Endothelial cell of umbilical vein (primary cell): ENCODE measurements around the gene XYLT1.

Experiments
- EZH2 ChIP-seq: IDR thresholded peaks from 2 replicates; pipeline ENCODE4 v1.6.1; 2012; ENCODE audit warnings: borderline replicate concordance, low read depth, mild to moderate bottlenecking, moderate library complexity, low read length, inconsistent platforms; ENCODE audit not compliant: severe bottlenecking
- POLR2A ChIP-seq: IDR thresholded peaks from 2 replicates; pipeline ENCODE4 v1.6.1; 2012; ENCODE audit warnings: low read depth, mild to moderate bottlenecking, control low read depth, low read length
- TF ChIP-seq, protein P1 (sequence below), 2 donors: IDR thresholded peaks; 1 replicate in 1 of 2; 2 replicates in 1 of 2; pipeline ENCODE4 v1.5.1; 2011; ENCODE audit warnings: low read length in 2 of 2, mild to moderate bottlenecking in 2 of 2, moderate library complexity in 2 of 2, control low read depth in 1 of 2, inconsistent platforms in 1 of 2, low read depth in 1 of 2; ENCODE audit not compliant: insufficient read depth in 1 of 2; ENCODE audit errors: extremely low read depth in 1 of 2
- TF ChIP-seq, protein P2 (sequence below): IDR thresholded peaks from 2 replicates; pipeline ENCODE4 v1.6.1; 2011; ENCODE audit not compliant: insufficient read depth, insufficient read length

DNA sequence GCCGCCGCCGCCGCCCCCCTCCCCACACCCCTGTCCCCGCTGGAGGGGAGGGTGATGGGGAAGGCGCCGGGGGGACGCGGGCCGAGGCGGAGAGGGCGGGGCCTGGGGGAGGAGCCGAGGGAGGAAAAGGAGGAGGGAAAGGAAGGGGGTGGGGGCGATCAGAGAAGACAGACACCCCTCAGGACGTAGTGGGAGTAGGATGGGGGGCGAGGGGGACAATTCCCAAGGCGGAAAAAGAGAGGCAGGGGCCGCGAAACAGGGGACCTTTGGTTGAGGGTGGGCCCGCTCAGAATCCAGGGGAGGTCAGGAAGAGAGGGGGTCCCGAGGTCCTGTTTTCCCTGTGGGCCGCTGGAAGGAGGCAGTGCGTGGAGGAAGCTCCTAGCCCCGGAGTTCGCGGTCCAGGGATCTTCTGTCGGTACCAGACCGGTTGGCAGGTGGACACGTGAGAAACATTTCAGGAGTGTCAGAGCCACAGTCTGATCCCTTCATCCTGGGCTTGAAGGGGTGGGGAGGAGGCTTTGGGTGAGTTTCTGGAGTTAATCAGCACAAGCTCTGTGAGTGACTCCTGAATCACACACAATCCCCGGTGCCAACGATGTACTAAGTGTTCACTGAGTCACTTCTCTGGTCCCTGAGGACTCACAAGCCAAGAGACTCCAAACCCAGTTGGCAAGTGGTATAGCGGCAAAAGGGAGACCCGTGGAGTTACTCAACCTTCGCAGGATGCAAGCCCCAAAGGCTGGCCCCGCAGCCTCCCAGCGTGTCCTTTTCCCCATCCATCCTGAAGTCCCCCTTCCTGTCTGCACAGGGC lies at the start of gene XYLT1:
- TF ChIP-seq, protein P1, sequence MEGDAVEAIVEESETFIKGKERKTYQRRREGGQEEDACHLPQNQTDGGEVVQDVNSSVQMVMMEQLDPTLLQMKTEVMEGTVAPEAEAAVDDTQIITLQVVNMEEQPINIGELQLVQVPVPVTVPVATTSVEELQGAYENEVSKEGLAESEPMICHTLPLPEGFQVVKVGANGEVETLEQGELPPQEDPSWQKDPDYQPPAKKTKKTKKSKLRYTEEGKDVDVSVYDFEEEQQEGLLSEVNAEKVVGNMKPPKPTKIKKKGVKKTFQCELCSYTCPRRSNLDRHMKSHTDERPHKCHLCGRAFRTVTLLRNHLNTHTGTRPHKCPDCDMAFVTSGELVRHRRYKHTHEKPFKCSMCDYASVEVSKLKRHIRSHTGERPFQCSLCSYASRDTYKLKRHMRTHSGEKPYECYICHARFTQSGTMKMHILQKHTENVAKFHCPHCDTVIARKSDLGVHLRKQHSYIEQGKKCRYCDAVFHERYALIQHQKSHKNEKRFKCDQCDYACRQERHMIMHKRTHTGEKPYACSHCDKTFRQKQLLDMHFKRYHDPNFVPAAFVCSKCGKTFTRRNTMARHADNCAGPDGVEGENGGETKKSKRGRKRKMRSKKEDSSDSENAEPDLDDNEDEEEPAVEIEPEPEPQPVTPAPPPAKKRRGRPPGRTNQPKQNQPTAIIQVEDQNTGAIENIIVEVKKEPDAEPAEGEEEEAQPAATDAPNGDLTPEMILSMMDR (IDR thresholded peaks at IDR 0.05; ENCODE audit: extremely low read depth in 1 of 2, insufficient read depth in 1 of 2, low read depth in 1 of 2, low read length in 2 of 2) = no peak
- TF ChIP-seq, protein P2, sequence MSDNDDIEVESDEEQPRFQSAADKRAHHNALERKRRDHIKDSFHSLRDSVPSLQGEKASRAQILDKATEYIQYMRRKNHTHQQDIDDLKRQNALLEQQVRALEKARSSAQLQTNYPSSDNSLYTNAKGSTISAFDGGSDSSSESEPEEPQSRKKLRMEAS = no peak
- no peak for TF ChIP-seq POLR2A
- no peak for TF ChIP-seq EZH2
